ENCODE measurements around the gene GGTA1. TPM values are rescaled to one million over a fixed set of nuclear protein-coding genes. Genes with fewer than 3 reads are reported as not detected.

The GGTA1 gene
- total RNA-seq, 1 experiment from 2014 or later = not detected

GRCh38 chr9:121486043-121486442 lies 13.6 kb downstream of the GGTA1 start:
- Histone ChIP-seq H3K9ac (ENCODE audit: low read length) (no peak overlapping the region), H3K4me2 (ENCODE audit: low read length) (no peak overlapping the region), H2AFZ (ENCODE audit: low read depth, low read length, poor library complexity, severe bottlenecking) (no peak overlapping the region), H3K27me3 (ENCODE audit: insufficient read depth, low read length) (no peaks in the 10 kb centered on the region), H3K9me2 (ENCODE audit: insufficient read depth) (no peaks in the 10 kb centered on the region), H3K9me3 (ENCODE audit: control insufficient read depth in 1 of 2, insufficient read depth in 1 of 2, low read depth in 1 of 2, low read length in 2 of 2) (no peaks in the 10 kb centered on the region), H3K36me3 (ENCODE audit: control insufficient read depth in 1 of 2, insufficient read depth in 2 of 2, low read length in 2 of 2) (no peaks in the 10 kb centered on the region), H3K27ac (ENCODE audit: low read depth, low read length) (no peak overlapping the region), H3K79me2 (ENCODE audit: insufficient read depth, low read length) (no peaks in the 10 kb centered on the region), H3K4me1 (ENCODE audit: control insufficient read depth in 1 of 2, insufficient read depth in 2 of 2, low read length in 2 of 2) (peaks cover 9% of the 10 kb centered on the region in 2 experiments), H4K20me1 (ENCODE audit: insufficient read depth) (no peaks in the 10 kb centered on the region), H3K4me3 (replicated peaks in 1 of 2; ENCODE audit: low read depth in 1 of 2, low read length in 2 of 2) (no peak overlapping the region)
- no peak for ATAC-seq
- BruUV-seq (replicated peaks) = no TSS peak
- ChIA-PET CTCF (interaction anchor here (1.4 kb wide), 1 partner anchor 12 kb away, joined by 4 read pairs; no protein-coding TSS in a partner anchor), POLR2A (no interaction called here), RAD21 (ENCODE audit: low non-redundant PET in 1 of 2, low total read pairs in 2 of 2, uncharacterized antibody in 2 of 2, unreplicated experiment in 2 of 2) (no interaction called here)
- TF ChIP-seq CEBPB (IDR thresholded peaks at IDR 0.05; ENCODE audit: low read depth) (no peak), EZH2 (IDR thresholded peaks at IDR 0.05) (no peak), CTCF (IDR thresholded peaks at IDR 0.05 in 2 of 3, conservative IDR thresholded peaks at IDR 0.05 in 1 of 3; ENCODE audit: borderline replicate concordance in 1 of 3, insufficient read depth in 1 of 3, low read depth in 2 of 3, low read length in 2 of 3) (no peak), SIN3A (IDR thresholded peaks at IDR 0.05; ENCODE audit: low read depth) (no peak), ZBTB33 (IDR thresholded peaks at IDR 0.05; ENCODE audit: extremely low read depth, insufficient replicate concordance, low read length) (no peak), POLR2A (IDR thresholded peaks at IDR 0.05; ENCODE audit: borderline replicate concordance, extremely low read depth, insufficient read depth, insufficient read length) (no peak), ZFX (IDR thresholded peaks at IDR 0.05) (no peak)
- no peak for DNase-seq (ENCODE audit: low read depth, low spot score)
- intact Hi-C loops (cut with micrococcal nuclease) = no loop called here

Measured in HCT116 (cell line).